IMR-90 (cell line): ENCODE data around the gene CCDC148. TPM values are rescaled to one million over a fixed set of nuclear protein-coding genes. Genes with fewer than 3 reads are reported as not detected.

Experiments used
- ATAC-seq: fragments of 200-7000 bp; cut with Tn5 transposase; 2 replicates; pipeline ENCODE4 v1.9.1; 2020; ENCODE audit warnings: low read depth, mild to moderate bottlenecking, moderate library complexity
- BruUV-seq: library from RNA; stranded (reverse); fragments of 400-500 nt; replicated peaks from 2 replicates; lab custom pipeline; 2021; lab: Mats Ljungman, UMichigan
- CTCF ChIA-PET: fragments of 300-600 bp; formaldehyde crosslinking; extraction: SDS; loops from one replicate; lab custom pipeline; 2021; ENCODE audit warnings: antibody characterized with exemption; lab: Yijun Ruan, JAX
- POLR2A ChIA-PET: fragments of 300-600 bp; sonication (Branson Sonifier 250); formaldehyde crosslinking; loops from one replicate; lab custom pipeline; 2022; ENCODE audit warnings: antibody characterized with exemption; ENCODE audit not compliant: unreplicated experiment; lab: Charles Lee
- DNase-seq: peaks from one replicate; pipeline ENCODE4 v3.0.0; 2013
- H2AFZ ChIP-seq: replicated peaks from 2 replicates; pipeline ENCODE3; 2013; ENCODE audit warnings: low read length, mild to moderate bottlenecking; ENCODE audit not compliant: poor library complexity
- H2AK5ac ChIP-seq: 2 replicates; pipeline ENCODE4 v1.6.1; 2013; ENCODE audit warnings: low read depth, low read length, inconsistent platforms
- H2AK9ac ChIP-seq: replicated peaks from 2 replicates; pipeline ENCODE3; 2013; ENCODE audit warnings: mild to moderate bottlenecking, low read depth, low read length, moderate library complexity; ENCODE audit not compliant: poor library complexity
- H2BK120ac ChIP-seq: 2 replicates; pipeline ENCODE4 v1.6.1; 2013; ENCODE audit warnings: low read depth, low read length, inconsistent platforms
- H2BK15ac ChIP-seq: 3 replicates; pipeline ENCODE4 v1.6.1; 2013; ENCODE audit warnings: low read depth, low read length, inconsistent platforms
- H2BK20ac ChIP-seq: 2 replicates; pipeline ENCODE4 v1.6.1; 2013; ENCODE audit warnings: low read depth, mild to moderate bottlenecking, inconsistent platforms, low read length, moderate library complexity
- H2BK5ac ChIP-seq: 2 replicates; pipeline ENCODE4 v1.6.1; 2013; ENCODE audit warnings: mild to moderate bottlenecking, low read depth, low read length, inconsistent platforms; ENCODE audit not compliant: poor library complexity, severe bottlenecking
- H3K14ac ChIP-seq: replicated peaks from 2 replicates; pipeline ENCODE4 v1.6.1; 2013; ENCODE audit warnings: low read depth, low read length, inconsistent platforms
- H3K18ac ChIP-seq: 2 replicates; pipeline ENCODE4 v1.6.1; 2013; ENCODE audit warnings: low read depth, low read length, control low read depth
- H3K23ac ChIP-seq: 2 replicates; pipeline ENCODE4 v1.6.1; 2013; ENCODE audit warnings: low read depth, low read length, inconsistent platforms
- H3K27ac ChIP-seq: 2 replicates; pipeline ENCODE4 v1.5.1; 2013; ENCODE audit warnings: mild to moderate bottlenecking, control low read depth, low read length; ENCODE audit not compliant: insufficient read depth
- H3K27me3 ChIP-seq: 2 replicates; pipeline ENCODE4 v1.6.1; 2013; ENCODE audit warnings: low read length; ENCODE audit not compliant: control insufficient read depth, insufficient read depth
- H3K36me3 ChIP-seq: 2 replicates; pipeline ENCODE4 v1.6.1; 2013; ENCODE audit warnings: low read length, mixed read lengths; ENCODE audit not compliant: control insufficient read depth, insufficient read depth
- H3K4ac ChIP-seq: 2 replicates; pipeline ENCODE4 v1.6.1; 2013; ENCODE audit warnings: low read depth, low read length, inconsistent platforms
- H3K4me1 ChIP-seq: 2 replicates; pipeline ENCODE4 v1.6.1; 2013; ENCODE audit warnings: low read length, mixed read lengths; ENCODE audit not compliant: control insufficient read depth, insufficient read depth
- H3K4me2 ChIP-seq: 2 replicates; pipeline ENCODE4 v1.6.1; 2013; ENCODE audit warnings: low read depth, mild to moderate bottlenecking, control low read depth, low read length, moderate library complexity
- H3K4me3 ChIP-seq: 2 replicates; pipeline ENCODE4 v1.5.1; 2013; ENCODE audit warnings: low read depth, mild to moderate bottlenecking, control low read depth, low read length, moderate library complexity; ENCODE audit not compliant: insufficient read depth
- H3K56ac ChIP-seq: 2 replicates; pipeline ENCODE4 v1.6.1; 2013; ENCODE audit warnings: low read length, inconsistent platforms; ENCODE audit not compliant: insufficient read depth; ENCODE audit errors: extremely low read depth
- H3K79me1 ChIP-seq, 2 experiments: 2 replicates each; pipeline ENCODE4 v1.6.1; 2013; ENCODE audit warnings: low read length in 2 of 2, inconsistent platforms in 1 of 2, low read depth in 1 of 2
- H3K9ac ChIP-seq: 2 replicates; pipeline ENCODE4 v1.6.1; 2013; ENCODE audit warnings: low read depth, low read length, control low read depth
- H3K9me1 ChIP-seq: 2 replicates; pipeline ENCODE4 v1.6.1; 2013; ENCODE audit warnings: low read length, inconsistent platforms; ENCODE audit not compliant: insufficient read depth
- H3K9me3 ChIP-seq: 2 replicates; pipeline ENCODE4 v1.6.1; 2013; ENCODE audit warnings: low read length; ENCODE audit not compliant: control insufficient read depth, insufficient read depth
- H4K20me1 ChIP-seq: 2 replicates; pipeline ENCODE4 v1.6.1; 2013; ENCODE audit warnings: low read length, inconsistent platforms; ENCODE audit not compliant: insufficient read depth
- H4K5ac ChIP-seq: 2 replicates; pipeline ENCODE4 v1.6.1; 2013; ENCODE audit warnings: mild to moderate bottlenecking, low read depth, low read length, control low read depth
- H4K8ac ChIP-seq, 2 experiments: 2 replicates each; pipeline ENCODE4 v1.6.1; 2013; ENCODE audit warnings: low read depth in 2 of 2, low read length in 2 of 2, control low read depth in 1 of 2, inconsistent platforms in 1 of 2
- H4K91ac ChIP-seq: 2 replicates; pipeline ENCODE4 v1.6.1; 2013; ENCODE audit warnings: low read depth, low read length, inconsistent platforms; ENCODE audit not compliant: insufficient read depth
- FOS ChIP-seq: fragments of 150-350 bp; IDR thresholded peaks from 2 replicates; pipeline ENCODE4 v1.6.1; 2016; ENCODE audit warnings: low read depth, low read length
- MAZ ChIP-seq: IDR thresholded peaks from 2 replicates; pipeline ENCODE4 v1.6.1; 2012; ENCODE audit warnings: low read depth, mild to moderate bottlenecking, low read length, improper control_type of control experiment, moderate library complexity, borderline replicate concordance
- RAD21 ChIP-seq: IDR thresholded peaks from 2 replicates; pipeline ENCODE4 v1.6.1; 2012; ENCODE audit warnings: low read length, improper control_type of control experiment
- WGBS, 2 experiments: methylation state at CpG; one replicate each; pipeline versions ENCODE4 v1.1.5 to v1.1.7; 2013; ENCODE audit warnings: missing lambda C conversion rate in 2 of 2; ENCODE audit not compliant: insufficient read length in 1 of 2; ENCODE audit errors: extremely low coverage in 2 of 2; 5-methylcytosine and 5-hydroxymethylcytosine counted together
- dilution Hi-C: fragments of 300-500 bp; cut with HindIII; formaldehyde crosslinking; loops from one replicate; pipeline ENCODE4 v1.14.3; 2018; ENCODE audit warnings: low sequenced_read_pairs; ENCODE audit not compliant: unreplicated experiment
- in situ Hi-C: fragments of 300-500 bp; cut with MboI; formaldehyde crosslinking; loops from 3 replicates; pipeline ENCODE4 v1.14.3; 2019; ENCODE audit warnings: low sequenced_read_pairs, inconsistent platforms, mixed read lengths
- intact Hi-C: fragments of 100-400 bp; cut with micrococcal nuclease; formaldehyde crosslinking; loops from 2 replicates; pipeline ENCODE4 v1.10.0; 2022
- polyA plus RNA-seq, 3 experiments: library from polyadenylated mRNA; depleted of rRNA; stranded (reverse); fragments of >200 nt; gene quantifications; 2 replicates each; pipeline ENCODE4 v1.2.3, GENCODE V29; 2012; ENCODE audit warnings: low replicate concordance in 1 of 3
- total RNA-seq: library from RNA; depleted of rRNA; stranded (reverse); fragments of >200 nt; gene quantifications from 2 replicates; pipeline ENCODE4 v1.2.3, GENCODE V29; 2012
- TF ChIP-seq, protein P1 (sequence below): conservative IDR thresholded peaks from 2 replicates; pipeline ENCODE4 v1.5.1; 2012; ENCODE audit warnings: mild to moderate bottlenecking, low read depth, low read length, improper control_type of control experiment

The CCDC148 gene
- total and polyA plus RNA-seq, 2 of the 4 experiments (the other 2 are of a cell fraction): 0.18 to 0.31 TPM

DNA sequence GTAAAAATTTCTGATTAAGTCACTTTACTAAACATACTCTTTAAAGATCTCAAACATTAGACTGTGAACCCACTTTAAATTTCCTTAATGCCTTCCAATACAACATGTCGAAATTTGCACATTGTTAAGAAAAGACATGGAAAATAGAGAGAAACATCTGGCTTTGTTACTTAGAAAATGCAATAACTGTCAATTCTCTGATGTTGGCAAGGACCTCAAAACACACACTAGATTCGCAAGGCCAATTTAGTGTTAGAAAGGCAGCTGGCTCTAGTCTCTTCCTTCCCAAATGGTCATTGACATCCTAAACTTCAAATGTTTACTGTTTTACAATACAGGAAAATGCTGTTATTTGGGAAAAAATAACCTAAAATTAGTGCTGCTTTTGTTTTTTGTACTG lies 244.3 kb downstream of the CCDC148 start:
- Histone ChIP-seq H2BK20ac (no peak overlapping the region), H3K36me3 (no peaks in the 10 kb centered on the region), H3K27ac (no peak overlapping the region), H2BK15ac (no peak overlapping the region), H3K27me3 (no peaks in the 10 kb centered on the region), H3K4me2 (no peak overlapping the region), H3K56ac (no peak overlapping the region), H3K23ac (no peak overlapping the region), H2AK9ac (no peak overlapping the region), H3K79me1 (no peaks in the 10 kb centered on the region), H2AK5ac (no peak overlapping the region), H3K9ac (no peak overlapping the region), H3K14ac (no peak overlapping the region), H3K4me1 (no peaks in the 10 kb centered on the region), H4K91ac (no peak overlapping the region), H4K5ac (no peak overlapping the region), H2BK5ac (no peak overlapping the region), H4K20me1 (no peaks in the 10 kb centered on the region), H2AFZ (no peak overlapping the region), H3K9me1 (no peaks in the 10 kb centered on the region), H3K4ac (no peak overlapping the region), H4K8ac (no peak overlapping the region), H3K18ac (no peak overlapping the region), H3K4me3 (no peak overlapping the region), H2BK120ac (no peak overlapping the region), H3K9me3 (no peaks in the 10 kb centered on the region)
- in situ Hi-C loops (no loop called here), dilution Hi-C loops (no loop called here), intact Hi-C loops (no loop called here)
- no TSS peak for BruUV-seq
- ChIA-PET POLR2A (no interaction called here), CTCF (no interaction called here)
- DNase-seq (no peak), ATAC-seq (no peak)
- TF ChIP-seq RAD21: no peak
- no peak for TF ChIP-seq MAZ
- TF ChIP-seq, protein P1, sequence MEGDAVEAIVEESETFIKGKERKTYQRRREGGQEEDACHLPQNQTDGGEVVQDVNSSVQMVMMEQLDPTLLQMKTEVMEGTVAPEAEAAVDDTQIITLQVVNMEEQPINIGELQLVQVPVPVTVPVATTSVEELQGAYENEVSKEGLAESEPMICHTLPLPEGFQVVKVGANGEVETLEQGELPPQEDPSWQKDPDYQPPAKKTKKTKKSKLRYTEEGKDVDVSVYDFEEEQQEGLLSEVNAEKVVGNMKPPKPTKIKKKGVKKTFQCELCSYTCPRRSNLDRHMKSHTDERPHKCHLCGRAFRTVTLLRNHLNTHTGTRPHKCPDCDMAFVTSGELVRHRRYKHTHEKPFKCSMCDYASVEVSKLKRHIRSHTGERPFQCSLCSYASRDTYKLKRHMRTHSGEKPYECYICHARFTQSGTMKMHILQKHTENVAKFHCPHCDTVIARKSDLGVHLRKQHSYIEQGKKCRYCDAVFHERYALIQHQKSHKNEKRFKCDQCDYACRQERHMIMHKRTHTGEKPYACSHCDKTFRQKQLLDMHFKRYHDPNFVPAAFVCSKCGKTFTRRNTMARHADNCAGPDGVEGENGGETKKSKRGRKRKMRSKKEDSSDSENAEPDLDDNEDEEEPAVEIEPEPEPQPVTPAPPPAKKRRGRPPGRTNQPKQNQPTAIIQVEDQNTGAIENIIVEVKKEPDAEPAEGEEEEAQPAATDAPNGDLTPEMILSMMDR: no peak
- TF ChIP-seq FOS: no peak
- WGBS, 2 experiments: no CpG with 5 or more reads among the region's 2 CpGs
